Measurements from ENCODE around the gene TNPO2.

The TNPO2 gene

DNA sequence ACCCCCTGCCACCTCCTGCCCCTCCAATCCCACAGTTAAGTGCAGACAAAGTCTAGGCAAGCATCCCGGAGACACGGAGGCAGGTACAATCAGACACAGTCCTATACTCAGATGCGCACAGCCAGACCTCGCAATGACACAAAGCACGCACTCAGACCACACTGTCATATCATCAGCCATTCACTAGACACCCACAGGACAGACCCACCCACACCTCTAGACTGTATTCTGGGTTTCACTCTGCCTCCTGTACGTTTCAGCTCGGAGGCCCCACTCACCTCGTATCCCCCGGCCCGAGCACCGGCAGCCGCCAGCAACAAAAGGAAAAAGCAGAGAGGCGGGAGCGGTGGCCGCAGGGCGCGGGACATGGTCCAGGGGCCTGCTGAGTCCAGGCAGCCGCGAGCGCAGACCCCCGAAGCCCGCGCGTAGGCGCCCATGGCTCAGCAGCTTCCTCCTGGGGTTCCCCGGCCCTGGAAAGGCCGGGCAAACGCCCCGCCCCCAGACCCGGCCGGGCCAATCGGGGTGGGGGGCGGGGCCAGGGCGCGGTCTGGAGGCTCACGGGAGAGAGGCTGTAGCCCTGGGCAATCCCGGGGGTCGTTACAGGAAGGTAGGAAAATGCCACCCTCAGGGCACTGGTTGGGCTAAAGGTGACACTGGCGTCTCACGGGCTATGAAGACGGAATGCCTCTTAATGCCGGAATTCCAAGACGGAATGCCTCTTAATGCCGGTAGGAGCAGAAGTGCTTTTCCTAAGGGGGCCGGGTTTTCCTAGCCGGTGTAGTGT lies 57.3 kb downstream of the TNPO2 start, which contains the start of the genes MAN2B1 and WDR83:
MAN2B1 (minus strand) TSS at position 478 of the 784 bp plus-strand sequence; CDS start at position 437, 41 bp downstream.
WDR83 (plus strand) TSS at position 543 of the 784 bp plus-strand sequence. CDS start 2,984 bp downstream, outside the sequence.
- no peaks in the 10 kb centered on the region for H3K27me3 ChIP-seq (ENCODE audit: insufficient read depth, insufficient read length)
- peak within 1 kb of the TSS; percentile 90 for H3K9ac ChIP-seq (ENCODE audit: insufficient read length, low read depth)
- H3K4me3 ChIP-seq (ENCODE audit: insufficient read length, low read depth) = peak within 1 kb of the TSS; percentile 73
- TF ChIP-seq ZNF274 (IDR thresholded peaks at IDR 0.05; ENCODE audit: low read depth, low read length) = no peak
- peaks cover 26% of the 10 kb centered on the region for H3K4me1 ChIP-seq (ENCODE audit: insufficient read depth, insufficient read length)
- peak; percentile 64 for DNase-seq (ENCODE audit: low read depth, low spot score)
- no peaks in the 10 kb centered on the region for H3K9me3 ChIP-seq (ENCODE audit: insufficient read depth, low read length)
- H3K36me3 ChIP-seq (ENCODE audit: insufficient read depth, insufficient read length, low read length) = peaks cover 56% of the 10 kb centered on the region

DNA sequence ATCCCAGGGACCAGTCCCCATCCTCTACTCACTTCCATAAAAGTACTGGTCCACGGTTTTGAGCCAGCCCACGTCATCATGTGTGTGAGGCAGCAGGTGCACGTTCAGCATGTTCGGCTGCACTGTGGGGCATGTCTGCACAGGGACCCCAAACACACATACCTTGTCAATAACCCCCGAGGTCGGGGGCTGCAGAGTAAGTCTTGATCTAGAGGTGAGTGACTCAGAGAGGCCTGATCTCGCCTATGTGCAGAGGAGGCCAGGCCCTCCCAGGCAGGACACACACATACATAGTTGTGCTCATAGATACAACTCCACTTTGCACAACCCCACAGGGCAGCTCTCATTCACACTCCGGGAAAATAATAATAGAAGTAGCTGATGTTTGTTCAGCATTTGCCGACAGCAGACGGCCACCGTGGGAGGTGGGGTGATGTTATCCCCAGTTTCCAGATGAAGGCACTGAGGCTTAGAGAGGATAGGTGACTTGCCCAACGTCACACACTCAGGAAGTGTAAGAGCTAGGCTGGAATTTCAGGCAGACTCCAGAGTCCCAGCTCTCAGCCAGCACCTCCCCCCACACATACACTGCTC lies 58.0 kb downstream of the TNPO2 start:
- Histone ChIP-seq H3K9me3 (ENCODE audit: insufficient read depth, low read length) (no peaks in the 10 kb centered on the region), H3K27me3 (ENCODE audit: insufficient read depth, insufficient read length) (no peaks in the 10 kb centered on the region), H3K36me3 (ENCODE audit: insufficient read depth, insufficient read length, low read length) (peaks cover 62% of the 10 kb centered on the region), H3K4me3 (ENCODE audit: insufficient read length, low read depth) (peak overlapping the region; percentile 73), H3K9ac (ENCODE audit: insufficient read length, low read depth) (peak overlapping the region; percentile 76), H3K4me1 (ENCODE audit: insufficient read depth, insufficient read length) (peaks cover 26% of the 10 kb centered on the region)
- no peak for DNase-seq (ENCODE audit: low read depth, low spot score)
- TF ChIP-seq ZNF274 (IDR thresholded peaks at IDR 0.05; ENCODE audit: low read depth, low read length) = no peak
- no peak for TF ChIP-seq SUZ12 (IDR thresholded peaks at IDR 0.05; ENCODE audit: extremely low read depth, insufficient read depth, insufficient read length)
- TF ChIP-seq YY1 (IDR thresholded peaks at IDR 0.05; ENCODE audit: insufficient read depth, insufficient read length) = no peak

DNA sequence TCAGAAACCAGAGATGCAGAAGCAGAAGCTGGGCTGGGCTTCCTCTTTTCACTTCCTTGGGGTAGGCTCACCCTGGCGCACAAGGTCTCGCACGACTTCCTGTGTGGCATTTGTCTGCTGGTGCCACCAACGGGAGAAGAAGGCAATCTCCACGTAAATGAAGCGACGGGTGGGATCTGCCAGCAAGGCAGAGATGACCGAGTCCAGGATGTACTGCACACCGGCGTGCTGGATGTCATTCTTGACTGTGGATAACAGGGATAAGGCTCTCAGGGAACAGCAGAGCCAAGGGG lies 58.5 kb downstream of the TNPO2 start:
- no peak for DNase-seq (ENCODE audit: low read depth, low spot score)
- peaks cover 23% of the 10 kb centered on the region for H3K4me1 ChIP-seq (ENCODE audit: insufficient read depth, insufficient read length)
- H3K4me3 ChIP-seq (ENCODE audit: insufficient read length, low read depth) = no peak overlapping the region
- H3K9me3 ChIP-seq (ENCODE audit: insufficient read depth, low read length) = no peaks in the 10 kb centered on the region
- peaks cover 62% of the 10 kb centered on the region for H3K36me3 ChIP-seq (ENCODE audit: insufficient read depth, insufficient read length, low read length)
- TF ChIP-seq YY1 (IDR thresholded peaks at IDR 0.05; ENCODE audit: insufficient read depth, insufficient read length) = no peak
- no peak for TF ChIP-seq SUZ12 (IDR thresholded peaks at IDR 0.05; ENCODE audit: extremely low read depth, insufficient read depth, insufficient read length)
- TF ChIP-seq ZNF274 (IDR thresholded peaks at IDR 0.05; ENCODE audit: low read depth, low read length) = no peak
- no peak overlapping the region for H3K9ac ChIP-seq (ENCODE audit: insufficient read length, low read depth)
- no peaks in the 10 kb centered on the region for H3K27me3 ChIP-seq (ENCODE audit: insufficient read depth, insufficient read length)

DNA sequence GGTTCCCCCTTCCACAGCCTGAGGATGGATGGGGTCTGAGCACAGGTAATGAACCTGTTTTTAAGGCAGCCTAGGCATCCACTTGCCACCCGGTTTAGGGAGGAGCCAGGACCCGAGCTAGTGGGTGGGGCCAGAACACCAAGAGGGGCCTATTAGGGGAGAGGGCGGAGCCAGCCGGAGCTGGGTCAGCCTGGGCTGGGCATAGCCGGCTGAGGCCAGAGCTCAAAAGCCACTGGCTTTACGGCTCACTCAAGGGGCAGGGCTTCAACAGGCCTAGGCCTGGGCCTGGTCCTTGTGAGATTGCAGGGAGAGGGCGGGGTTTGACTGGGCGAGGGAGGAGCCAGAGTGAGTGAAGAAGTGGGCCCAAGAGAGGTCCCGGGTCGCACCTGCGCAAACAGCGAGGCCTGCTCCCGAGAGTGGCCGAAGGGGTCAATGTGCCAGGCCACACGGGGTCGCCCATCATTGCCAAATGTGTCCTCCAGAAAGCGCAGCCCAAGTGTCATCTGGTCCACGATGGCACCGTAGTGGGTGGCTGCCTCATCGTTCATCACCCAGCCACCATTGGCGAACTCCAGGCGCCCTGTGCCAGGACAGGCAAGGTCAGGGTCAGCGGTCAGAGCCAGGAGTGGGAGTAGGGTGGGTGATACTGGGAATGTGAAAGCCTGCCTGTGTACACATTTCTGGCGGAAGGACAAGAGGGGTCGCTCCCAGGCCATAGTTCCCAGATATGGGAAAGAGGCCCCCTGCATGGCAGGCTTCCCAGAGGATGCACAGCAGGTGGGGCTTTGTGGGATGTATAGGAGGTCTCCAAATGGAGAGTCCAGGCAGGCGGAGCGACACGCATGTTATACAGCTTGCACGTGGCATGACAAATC lies 59.1 kb downstream of the TNPO2 start:
- Histone ChIP-seq H3K27me3 (ENCODE audit: insufficient read depth, insufficient read length) (no peaks in the 10 kb centered on the region), H3K9me3 (ENCODE audit: insufficient read depth, low read length) (no peaks in the 10 kb centered on the region), H3K4me1 (ENCODE audit: insufficient read depth, insufficient read length) (peaks cover 23% of the 10 kb centered on the region), H3K36me3 (ENCODE audit: insufficient read depth, insufficient read length, low read length) (peaks cover 66% of the 10 kb centered on the region), H3K9ac (ENCODE audit: insufficient read length, low read depth) (no peak overlapping the region), H3K4me3 (ENCODE audit: insufficient read length, low read depth) (no peak overlapping the region)
- DNase-seq (ENCODE audit: low read depth, low spot score) = no peak
- no peak for TF ChIP-seq SUZ12 (IDR thresholded peaks at IDR 0.05; ENCODE audit: extremely low read depth, insufficient read depth, insufficient read length)
- no peak for TF ChIP-seq YY1 (IDR thresholded peaks at IDR 0.05; ENCODE audit: insufficient read depth, insufficient read length)
- no peak for TF ChIP-seq ZNF274 (IDR thresholded peaks at IDR 0.05; ENCODE audit: low read depth, low read length)

DNA sequence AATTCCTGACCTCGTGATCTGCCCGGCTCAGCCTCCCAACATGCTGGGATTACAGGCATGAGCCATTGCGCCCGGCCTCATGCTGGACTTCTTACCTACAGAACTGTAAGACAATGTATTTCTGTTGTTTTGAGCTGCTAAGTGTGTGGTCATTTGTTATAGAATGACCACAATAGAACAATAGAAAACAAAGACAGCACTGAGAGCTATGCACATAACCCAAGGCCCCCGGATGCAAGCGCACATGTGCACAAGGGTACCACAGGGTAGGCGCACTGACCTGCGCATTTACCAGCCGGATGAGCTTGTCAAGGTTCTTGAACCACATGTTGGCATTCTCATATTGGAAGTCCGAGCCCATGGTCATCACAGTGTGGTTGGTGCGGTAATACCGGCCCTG lies 62.8 kb downstream of the TNPO2 start:
- Histone ChIP-seq H3K9ac (ENCODE audit: insufficient read length, low read depth) (no peak overlapping the region), H3K9me3 (ENCODE audit: insufficient read depth, low read length) (no peaks in the 10 kb centered on the region), H3K4me3 (ENCODE audit: insufficient read length, low read depth) (no peak overlapping the region), H3K36me3 (ENCODE audit: insufficient read depth, insufficient read length, low read length) (peaks cover 79% of the 10 kb centered on the region), H3K27me3 (ENCODE audit: insufficient read depth, insufficient read length) (no peaks in the 10 kb centered on the region), H3K4me1 (ENCODE audit: insufficient read depth, insufficient read length) (peaks cover 14% of the 10 kb centered on the region)
- DNase-seq (ENCODE audit: low read depth, low spot score) = no peak
- no peak for TF ChIP-seq ZNF274 (IDR thresholded peaks at IDR 0.05; ENCODE audit: low read depth, low read length)
- no peak for TF ChIP-seq SUZ12 (IDR thresholded peaks at IDR 0.05; ENCODE audit: extremely low read depth, insufficient read depth, insufficient read length)
- TF ChIP-seq YY1 (IDR thresholded peaks at IDR 0.05; ENCODE audit: insufficient read depth, insufficient read length) = no peak

DNA sequence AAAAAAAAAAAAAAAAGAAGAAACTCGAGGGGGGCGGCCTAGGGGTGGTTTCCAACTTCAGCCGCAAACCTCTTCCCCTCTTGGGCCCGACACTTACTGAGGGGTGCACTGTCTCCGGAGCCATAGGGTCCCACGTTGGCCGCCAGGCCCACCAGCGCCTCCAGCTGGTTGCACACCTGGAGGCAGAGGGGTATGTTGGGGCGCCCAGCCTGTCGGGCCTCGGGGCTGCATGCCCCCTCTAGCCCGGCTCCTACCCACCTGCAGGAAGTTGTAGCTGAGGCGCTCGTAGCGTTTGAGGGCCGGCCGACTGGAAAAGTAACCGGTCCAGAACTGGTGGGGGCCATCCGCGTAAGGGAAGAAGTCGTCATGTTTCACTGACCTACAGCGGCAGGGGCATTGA lies 65.8 kb downstream of the TNPO2 start:
- peaks cover 2% of the 10 kb centered on the region for H3K4me1 ChIP-seq (ENCODE audit: insufficient read depth, insufficient read length)
- no peak for DNase-seq (ENCODE audit: low read depth, low spot score)
- H3K9ac ChIP-seq (ENCODE audit: insufficient read length, low read depth) = no peak overlapping the region
- TF ChIP-seq YY1 (IDR thresholded peaks at IDR 0.05; ENCODE audit: insufficient read depth, insufficient read length) = no peak
- no peak for TF ChIP-seq SUZ12 (IDR thresholded peaks at IDR 0.05; ENCODE audit: extremely low read depth, insufficient read depth, insufficient read length)
- no peak for TF ChIP-seq ZNF274 (IDR thresholded peaks at IDR 0.05; ENCODE audit: low read depth, low read length)
- H3K4me3 ChIP-seq (ENCODE audit: insufficient read length, low read depth) = no peak overlapping the region
- no peaks in the 10 kb centered on the region for H3K9me3 ChIP-seq (ENCODE audit: insufficient read depth, low read length)
- H3K27me3 ChIP-seq (ENCODE audit: insufficient read depth, insufficient read length) = no peaks in the 10 kb centered on the region
- H3K36me3 ChIP-seq (ENCODE audit: insufficient read depth, insufficient read length, low read length) = peaks cover 69% of the 10 kb centered on the region
